Measurements from ENCODE around the gene RCBTB2.

DNA sequence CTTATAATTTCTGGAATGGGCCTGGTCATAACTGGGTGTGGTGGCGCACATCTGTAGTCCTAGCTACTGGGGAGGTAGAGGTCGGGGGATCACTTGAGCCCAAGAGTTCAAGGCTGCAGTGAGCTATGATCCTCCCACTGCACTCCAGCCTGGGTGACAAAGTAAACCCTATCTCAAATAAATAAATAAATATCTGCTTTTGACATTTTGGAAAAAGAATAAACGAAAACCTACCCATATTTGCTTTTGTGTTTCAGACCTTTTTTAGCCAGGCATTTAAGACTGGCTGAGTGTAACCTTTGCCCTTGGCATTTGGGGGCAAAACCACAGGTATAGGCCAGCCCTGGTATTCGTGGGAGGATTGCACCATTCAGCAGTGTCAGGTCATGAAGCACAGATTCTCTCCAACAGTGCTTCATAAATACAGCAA, 14.8 kb upstream of the RCBTB2 start:
- TF ChIP-seq, protein P1, sequence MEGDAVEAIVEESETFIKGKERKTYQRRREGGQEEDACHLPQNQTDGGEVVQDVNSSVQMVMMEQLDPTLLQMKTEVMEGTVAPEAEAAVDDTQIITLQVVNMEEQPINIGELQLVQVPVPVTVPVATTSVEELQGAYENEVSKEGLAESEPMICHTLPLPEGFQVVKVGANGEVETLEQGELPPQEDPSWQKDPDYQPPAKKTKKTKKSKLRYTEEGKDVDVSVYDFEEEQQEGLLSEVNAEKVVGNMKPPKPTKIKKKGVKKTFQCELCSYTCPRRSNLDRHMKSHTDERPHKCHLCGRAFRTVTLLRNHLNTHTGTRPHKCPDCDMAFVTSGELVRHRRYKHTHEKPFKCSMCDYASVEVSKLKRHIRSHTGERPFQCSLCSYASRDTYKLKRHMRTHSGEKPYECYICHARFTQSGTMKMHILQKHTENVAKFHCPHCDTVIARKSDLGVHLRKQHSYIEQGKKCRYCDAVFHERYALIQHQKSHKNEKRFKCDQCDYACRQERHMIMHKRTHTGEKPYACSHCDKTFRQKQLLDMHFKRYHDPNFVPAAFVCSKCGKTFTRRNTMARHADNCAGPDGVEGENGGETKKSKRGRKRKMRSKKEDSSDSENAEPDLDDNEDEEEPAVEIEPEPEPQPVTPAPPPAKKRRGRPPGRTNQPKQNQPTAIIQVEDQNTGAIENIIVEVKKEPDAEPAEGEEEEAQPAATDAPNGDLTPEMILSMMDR (IDR thresholded peaks at IDR 0.05), result no peak
- no peak for TF ChIP-seq POLR2A (IDR thresholded peaks at IDR 0.05)
